ENCODE measurements around the gene TNFRSF21. TPM values are rescaled to one million over a fixed set of nuclear protein-coding genes. Genes with fewer than 3 reads are reported as not detected.

Gene TNFRSF21
- total RNA-seq, 2 donors from 2014 or later, result 4.3 to 5.8 TPM

- Mint-ChIP-seq H3K27me3 (ENCODE audit: low read depth) (peaks cover 7% of the 10 kb centered on the region), H3K4me3 (peak overlapping the region; percentile 51 to 60), H3K36me3 (ENCODE audit: insufficient read depth in 2 of 2) (peaks cover 2 to 6% of the 10 kb centered on the region in 2 donors), H3K4me1 (ENCODE audit: low read depth) (peaks cover 28% of the 10 kb centered on the region), H3K9me3 (peaks cover 4 to 8% of the 10 kb centered on the region in 2 donors), H3K27ac (peak overlapping the region; percentile 51)
- DNase-seq (peak; percentile 35 to 41), ATAC-seq (replicated peaks in 1 of 2) (peak; percentile 88)
Measured at GRCh38 chr6:47203266-47203937, 106.3 kb downstream of the TNFRSF21 start.

GRCh38 chr6:47202644-47203205 lies 107.0 kb downstream of the TNFRSF21 start:
- Mint-ChIP-seq H3K4me1 (ENCODE audit: low read depth) (peaks cover 34% of the 10 kb centered on the region), H3K27me3 (ENCODE audit: low read depth) (peaks cover 7% of the 10 kb centered on the region), H3K4me3 (peak overlapping the region; percentile 51 to 60), H3K27ac (peak overlapping the region; percentile 51), H3K9me3 (peaks cover 4 to 8% of the 10 kb centered on the region in 2 donors), H3K36me3 (ENCODE audit: insufficient read depth in 2 of 2) (peaks cover 2 to 6% of the 10 kb centered on the region in 2 donors)
- DNase-seq (peak in 1 of 2 donors; percentile 9), ATAC-seq (replicated peaks in 1 of 2) (peak; percentile 41 to 49)

DNA sequence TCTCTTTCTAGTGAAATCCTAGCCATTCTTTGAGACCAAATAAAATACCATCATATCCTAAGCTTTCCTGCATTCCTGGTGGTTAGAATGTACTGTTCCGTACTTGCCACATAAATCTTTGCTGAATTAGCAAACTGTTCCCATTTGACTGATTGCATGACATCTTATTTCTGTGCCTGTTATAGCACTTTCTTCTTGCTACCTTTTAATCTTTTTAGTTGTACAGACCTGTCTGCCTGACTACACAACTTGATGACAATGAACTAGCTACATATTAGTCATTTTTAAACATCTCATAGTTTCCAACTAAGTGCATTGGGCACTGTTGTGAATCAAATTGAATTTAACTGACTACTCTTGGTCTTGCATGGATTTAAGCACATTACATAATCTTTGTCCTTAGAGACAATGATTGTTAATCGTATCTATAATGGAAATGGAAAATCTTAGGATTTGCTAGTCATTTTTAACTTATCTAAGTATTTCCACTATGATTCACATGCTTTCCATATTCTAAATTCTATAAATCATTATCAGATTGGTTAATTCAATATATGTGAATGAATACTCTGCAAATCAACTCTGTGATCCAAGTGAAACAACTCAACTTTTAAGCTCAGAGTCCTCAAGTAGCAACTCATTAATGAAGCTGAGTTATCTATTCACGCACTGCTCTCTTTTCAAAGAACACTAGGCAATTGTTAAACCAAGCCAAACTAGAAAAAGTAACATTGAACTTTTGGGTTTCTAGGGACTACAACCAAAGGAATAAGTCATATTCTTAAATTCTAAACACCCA lies 109.0 kb downstream of the TNFRSF21 start:
- H3K36me3 Mint-ChIP-seq (ENCODE audit: insufficient read depth in 2 of 2), result peaks cover 0 to 6% of the 10 kb centered on the region in 2 donors
- H3K27me3 Mint-ChIP-seq (ENCODE audit: low read depth), result peaks cover 7% of the 10 kb centered on the region
- DNase-seq (no peak), ATAC-seq (replicated peaks in 1 of 2) (peak; percentile 35)
- H3K4me3 Mint-ChIP-seq, result no peak overlapping the region
- H3K4me1 Mint-ChIP-seq (ENCODE audit: low read depth), result peaks cover 38% of the 10 kb centered on the region
- H3K9me3 Mint-ChIP-seq, result peaks cover 4 to 8% of the 10 kb centered on the region in 2 donors
- no peak overlapping the region for H3K27ac Mint-ChIP-seq

DNA sequence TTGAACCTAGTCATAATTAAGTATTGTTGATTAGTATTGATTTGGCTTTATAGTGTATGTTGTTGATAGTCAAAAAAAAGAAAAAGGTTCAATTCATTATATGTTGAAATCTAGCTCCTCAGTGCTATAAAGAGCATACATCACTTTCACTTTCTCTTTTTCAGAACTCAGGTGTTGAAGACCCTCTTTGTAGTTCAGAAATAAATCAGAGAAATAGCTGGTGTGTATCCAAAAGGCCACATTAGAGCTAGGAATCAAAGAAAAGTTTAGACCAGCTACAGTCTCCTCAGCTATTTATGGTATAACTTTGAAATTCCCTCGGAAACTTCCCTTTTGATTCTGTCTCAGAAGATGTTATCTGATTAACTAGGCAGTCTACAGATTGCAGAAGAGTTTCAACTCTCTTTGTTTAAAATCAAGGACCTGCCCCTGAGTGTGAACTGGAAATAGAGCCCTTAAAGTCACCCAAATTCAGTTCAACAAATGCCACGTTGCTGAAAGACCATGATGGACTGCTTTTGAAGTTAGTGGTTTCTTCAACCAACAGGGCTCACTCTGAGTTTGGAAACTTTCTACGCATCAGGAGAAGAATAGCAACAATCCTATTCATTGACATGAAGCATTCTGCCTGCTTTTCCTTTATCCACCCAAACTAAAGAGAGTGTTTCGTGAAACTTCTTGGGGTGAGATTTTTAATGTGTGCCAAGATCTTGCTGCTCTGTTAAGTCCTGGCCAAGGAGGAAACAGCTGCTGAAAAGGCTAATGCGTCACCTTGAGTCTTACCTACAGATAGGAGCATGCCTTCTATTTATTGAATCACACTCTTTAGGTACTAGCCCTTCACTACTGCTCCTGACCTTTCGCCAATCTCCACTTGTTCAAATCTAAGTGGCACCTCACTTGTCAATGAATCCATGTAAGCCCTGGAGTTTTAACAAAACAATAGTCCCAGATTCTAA lies 111.7 kb downstream of the TNFRSF21 start:
- Mint-ChIP-seq H3K27me3 (ENCODE audit: low read depth) (peaks cover 7% of the 10 kb centered on the region), H3K9me3 (peaks cover 1 to 8% of the 10 kb centered on the region in 2 donors), H3K27ac (peak overlapping the region; percentile 35), H3K4me3 (peak overlapping the region; percentile 61 to 76), H3K36me3 (ENCODE audit: insufficient read depth in 2 of 2) (peaks cover 0 to 4% of the 10 kb centered on the region in 2 donors), H3K4me1 (ENCODE audit: low read depth) (peaks cover 24% of the 10 kb centered on the region)
- peak in 1 of 2 donors; percentile 36 for ATAC-seq (replicated peaks in 1 of 2)
- DNase-seq, result no peak

DNA sequence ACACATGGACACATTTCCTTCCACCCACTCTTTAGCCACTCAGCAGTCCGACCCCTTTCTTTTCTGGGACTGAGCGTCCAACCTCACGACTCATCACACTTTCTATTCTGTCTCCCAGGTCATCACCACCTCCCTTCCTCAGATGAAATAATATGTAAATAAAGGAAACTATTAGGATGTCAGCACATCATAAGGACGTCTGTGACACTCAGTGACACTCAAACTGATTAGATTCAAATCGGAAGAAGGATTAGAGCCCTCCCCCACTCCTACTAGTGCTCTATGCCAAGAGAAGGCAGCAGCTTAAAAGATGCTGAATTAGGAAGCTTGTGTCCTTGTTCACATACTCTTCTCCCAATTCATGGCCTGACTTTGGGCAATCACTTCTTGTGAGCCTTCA lies 113.6 kb downstream of the TNFRSF21 start:
- H3K36me3 Mint-ChIP-seq (ENCODE audit: insufficient read depth in 2 of 2), result peaks cover 0 to 2% of the 10 kb centered on the region in 2 donors
- H3K4me1 Mint-ChIP-seq (ENCODE audit: low read depth), result peaks cover 18% of the 10 kb centered on the region
- no peak for ATAC-seq (replicated peaks in 1 of 2)
- no peak overlapping the region for H3K4me3 Mint-ChIP-seq
- no peak for DNase-seq
- peaks cover 7% of the 10 kb centered on the region for H3K27me3 Mint-ChIP-seq (ENCODE audit: low read depth)
- peaks cover 0 to 8% of the 10 kb centered on the region in 2 donors for H3K9me3 Mint-ChIP-seq
- H3K27ac Mint-ChIP-seq, result no peak overlapping the region

DNA sequence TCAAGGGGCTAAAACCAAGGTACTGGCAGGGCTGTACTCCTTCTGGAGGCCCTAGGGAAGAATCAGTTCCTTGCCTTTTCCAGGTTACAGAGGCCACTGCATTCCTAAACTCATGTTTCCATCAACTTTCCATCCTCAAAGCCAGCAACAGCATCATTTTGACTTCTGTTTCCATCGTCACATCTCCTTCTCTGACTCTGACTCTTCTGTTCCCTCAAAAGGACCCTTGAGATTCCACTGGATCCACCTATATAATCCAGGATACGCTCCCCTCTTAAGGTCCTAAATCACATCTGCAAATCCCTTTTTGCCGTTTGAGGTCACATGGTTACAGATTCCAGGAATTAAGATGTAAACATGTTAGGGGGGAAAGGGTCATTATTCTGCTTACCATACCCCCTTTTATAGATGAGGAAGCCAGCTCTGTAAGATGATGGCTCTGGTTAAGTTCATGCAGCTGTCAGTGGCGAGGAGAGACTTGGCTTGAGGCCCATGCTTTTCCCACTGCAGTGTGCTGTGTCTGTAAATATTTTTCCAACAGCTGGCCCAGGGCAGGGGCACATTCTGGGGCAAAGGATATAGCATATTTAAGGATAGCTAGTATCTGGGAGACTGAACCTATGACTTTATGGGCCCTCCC lies 114.6 kb downstream of the TNFRSF21 start:
- no peak overlapping the region for H3K4me3 Mint-ChIP-seq
- peaks cover 11% of the 10 kb centered on the region for H3K4me1 Mint-ChIP-seq (ENCODE audit: low read depth)
- no peak for ATAC-seq (replicated peaks in 1 of 2)
- no peaks in the 10 kb centered on the region for H3K36me3 Mint-ChIP-seq (ENCODE audit: insufficient read depth in 2 of 2)
- DNase-seq, result no peak
- peaks cover 7% of the 10 kb centered on the region for H3K27me3 Mint-ChIP-seq (ENCODE audit: low read depth)
- H3K27ac Mint-ChIP-seq, result no peak overlapping the region
- H3K9me3 Mint-ChIP-seq, result peaks cover under 1 to 6% of the 10 kb centered on the region in 2 donors

DNA sequence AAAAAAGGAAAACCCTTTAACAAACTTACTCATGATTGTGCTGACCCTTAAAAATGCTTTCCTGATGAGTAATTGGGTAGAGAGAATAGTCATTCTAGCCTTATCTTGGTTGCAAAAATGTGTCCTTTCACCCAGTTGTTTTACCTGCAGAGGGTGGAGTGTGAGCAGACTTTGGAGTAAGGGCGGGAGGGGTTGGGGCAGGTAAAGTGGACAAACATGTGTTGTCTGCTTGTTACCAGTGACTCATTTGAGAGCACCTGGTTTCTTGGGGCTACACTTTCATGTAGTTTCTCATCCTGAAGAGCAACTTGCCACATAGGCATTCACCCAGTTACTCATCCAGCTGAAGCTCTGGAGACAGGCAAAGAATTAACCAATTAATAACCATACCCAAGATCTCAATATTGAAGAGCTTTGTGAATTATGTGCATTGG lies 121.1 kb downstream of the TNFRSF21 start:
- no peaks in the 10 kb centered on the region for H3K36me3 Mint-ChIP-seq (ENCODE audit: insufficient read depth in 2 of 2)
- H3K4me1 Mint-ChIP-seq (ENCODE audit: low read depth), result no peaks in the 10 kb centered on the region
- peaks cover 2 to 3% of the 10 kb centered on the region in 2 donors for H3K9me3 Mint-ChIP-seq
- H3K27ac Mint-ChIP-seq, result no peak overlapping the region
- peaks cover 10% of the 10 kb centered on the region for H3K27me3 Mint-ChIP-seq (ENCODE audit: low read depth)
- ATAC-seq (replicated peaks in 1 of 2) (peak; percentile 22 to 47), DNase-seq (no peak)
- H3K4me3 Mint-ChIP-seq, result no peak overlapping the region

GRCh38 chr6:47187893-47188587 lies 121.7 kb downstream of the TNFRSF21 start:
- peaks cover 2 to 3% of the 10 kb centered on the region in 2 donors for H3K9me3 Mint-ChIP-seq
- H3K4me1 Mint-ChIP-seq (ENCODE audit: low read depth), result no peaks in the 10 kb centered on the region
- ATAC-seq (replicated peaks in 1 of 2) (no peak), DNase-seq (no peak)
- H3K36me3 Mint-ChIP-seq (ENCODE audit: insufficient read depth in 2 of 2), result no peaks in the 10 kb centered on the region
- H3K27ac Mint-ChIP-seq, result no peak overlapping the region
- no peak overlapping the region for H3K4me3 Mint-ChIP-seq
- H3K27me3 Mint-ChIP-seq (ENCODE audit: low read depth), result peaks cover 15% of the 10 kb centered on the region

GRCh38 chr6:47187113-47187512 lies 122.6 kb downstream of the TNFRSF21 start:
- Mint-ChIP-seq H3K36me3 (ENCODE audit: insufficient read depth in 2 of 2) (no peaks in the 10 kb centered on the region), H3K27ac (no peak overlapping the region), H3K4me3 (no peak overlapping the region), H3K4me1 (ENCODE audit: low read depth) (no peaks in the 10 kb centered on the region), H3K9me3 (peaks cover 2 to 3% of the 10 kb centered on the region in 2 donors), H3K27me3 (ENCODE audit: low read depth) (peaks cover 20% of the 10 kb centered on the region)
- ATAC-seq (replicated peaks in 1 of 2) (no peak), DNase-seq (no peak)

GRCh38 chr6:47182291-47182957 lies 127.3 kb downstream of the TNFRSF21 start:
- H3K27me3 Mint-ChIP-seq (ENCODE audit: low read depth), result peaks cover 20% of the 10 kb centered on the region
- no peaks in the 10 kb centered on the region for H3K36me3 Mint-ChIP-seq (ENCODE audit: insufficient read depth in 2 of 2)
- no peak overlapping the region for H3K4me3 Mint-ChIP-seq
- no peak for DNase-seq
- no peak overlapping the region for H3K27ac Mint-ChIP-seq
- H3K9me3 Mint-ChIP-seq, result no peaks in the 10 kb centered on the region
- no peaks in the 10 kb centered on the region for H3K4me1 Mint-ChIP-seq (ENCODE audit: low read depth)
- no peak for ATAC-seq (replicated peaks in 1 of 2)

GRCh38 chr6:47181681-47182080 lies 128.0 kb downstream of the TNFRSF21 start:
- Mint-ChIP-seq H3K36me3 (ENCODE audit: insufficient read depth in 2 of 2) (no peaks in the 10 kb centered on the region), H3K27ac (no peak overlapping the region), H3K4me3 (no peak overlapping the region), H3K9me3 (no peaks in the 10 kb centered on the region), H3K4me1 (ENCODE audit: low read depth) (no peaks in the 10 kb centered on the region), H3K27me3 (ENCODE audit: low read depth) (peaks cover 19% of the 10 kb centered on the region)
- no peak for DNase-seq
- no peak for ATAC-seq (replicated peaks in 1 of 2)

Data from activated T-cell treated with anti-CD3 and anti-CD28 coated beads, Interleukin-2, amount 50 U/mL, for 72 hours (primary cell).